WTC11 (cell line): Measurements from ENCODE around the gene FGF22.

Experiments used
- ATF2 ChIP-seq: sonication (generic); formaldehyde crosslinking; IDR thresholded peaks from 2 replicates; pipeline ENCODE4 v1.8.1; 2022; ENCODE audit warnings: low read depth, missing genetic modification reagents, borderline replicate concordance
- CTCF ChIP-seq: fragments of 200-600 bp; IDR thresholded peaks from 2 replicates; pipeline ENCODE4 v1.8.0; 2022; ENCODE audit warnings: antibody characterized with exemption
- JUN ChIP-seq: sonication (generic); formaldehyde crosslinking; IDR thresholded peaks from 2 replicates; pipeline ENCODE4 v1.8.0; 2023; ENCODE audit warnings: mild to moderate bottlenecking, missing genetic modification reagents
- MXD4 ChIP-seq: fragments of 250-450 bp; sonication (Bioruptor Pico); IDR thresholded peaks from 2 replicates; pipeline ENCODE4 v1.8.0; 2021; ENCODE audit warnings: mild to moderate bottlenecking, moderate library complexity, borderline replicate concordance
- MYBL2 ChIP-seq: sonication (generic); formaldehyde crosslinking; IDR thresholded peaks from 2 replicates; pipeline ENCODE4 v1.8.1; 2023; ENCODE audit warnings: mild to moderate bottlenecking, moderate library complexity, missing genetic modification reagents
- NR1H2 ChIP-seq: sonication (generic); formaldehyde crosslinking; IDR thresholded peaks from 2 replicates; pipeline ENCODE4 v1.9.0; 2021; ENCODE audit warnings: mild to moderate bottlenecking, moderate library complexity, missing genetic modification reagents
- NR3C1 ChIP-seq: sonication (generic); formaldehyde crosslinking; conservative IDR thresholded peaks from 2 replicates; pipeline ENCODE4 v1.8.1; 2023; ENCODE audit warnings: low read depth, mild to moderate bottlenecking, missing genetic modification reagents
- TEAD4 ChIP-seq: sonication (generic); formaldehyde crosslinking; IDR thresholded peaks from 2 replicates; pipeline ENCODE4 v1.8.0; 2022; ENCODE audit warnings: mild to moderate bottlenecking, missing genetic modification reagents
- USF2 ChIP-seq: sonication (generic); formaldehyde crosslinking; IDR thresholded peaks from 2 replicates; pipeline ENCODE4 v1.8.1; 2023; ENCODE audit warnings: mild to moderate bottlenecking, missing genetic modification reagents, moderate library complexity
- ZNF396 ChIP-seq: fragments of 250-450 bp; sonication (Bioruptor Pico); IDR thresholded peaks from 2 replicates; pipeline ENCODE4 v1.8.0; 2021; ENCODE audit warnings: mild to moderate bottlenecking, moderate library complexity, borderline replicate concordance
- ZNF416 ChIP-seq: fragments of 250-450 bp; sonication (Bioruptor Pico); IDR thresholded peaks from 2 replicates; pipeline ENCODE4 v1.9.0; 2021; ENCODE audit warnings: mild to moderate bottlenecking, inconsistent platforms

GRCh38 chr19:617551-618246 is 22.0 kb upstream of the FGF22 start:
- TF ChIP-seq TEAD4 = no peak
- TF ChIP-seq JUN (CRISPR knock-in tag) = no peak
- no peak for TF ChIP-seq MYBL2
- TF ChIP-seq CTCF = no peak
- no peak for TF ChIP-seq ZNF416 (CRISPR knock-in tag)
- TF ChIP-seq NR1H2 (CRISPR knock-in tag) = no peak
- TF ChIP-seq ATF2 (CRISPR knock-in tag) = no peak
- TF ChIP-seq MXD4 = no peak
- no peak for TF ChIP-seq USF2 (CRISPR knock-in tag)
- no peak for TF ChIP-seq ZNF396 (CRISPR knock-in tag)
- no peak for TF ChIP-seq NR3C1 (CRISPR knock-in tag)
